HUES48 (cell line): ENCODE measurements around the gene RBM15B.

Source experiments
- H3K27ac ChIP-seq: one replicate; pipeline ENCODE4 v1.7.0; 2013; ENCODE audit warnings: low read depth, low read length, inconsistent platforms
- H3K27me3 ChIP-seq: 2 replicates; pipeline ENCODE4 v1.6.1; 2013; ENCODE audit warnings: mild to moderate bottlenecking, low read length; ENCODE audit not compliant: control insufficient read depth, insufficient read depth
- H3K36me3 ChIP-seq: 2 replicates; pipeline ENCODE4 v1.6.1; 2013; ENCODE audit warnings: low read length; ENCODE audit not compliant: control insufficient read depth, insufficient read depth
- H3K4me1 ChIP-seq: 2 replicates; pipeline ENCODE4 v1.6.1; 2013; ENCODE audit warnings: mild to moderate bottlenecking, low read length; ENCODE audit not compliant: control insufficient read depth, insufficient read depth
- H3K4me3 ChIP-seq: 2 replicates; pipeline ENCODE4 v1.5.1; 2013; ENCODE audit warnings: mild to moderate bottlenecking, low read depth, low read length
- H3K9ac ChIP-seq: 2 replicates; pipeline ENCODE4 v1.6.1; 2013; ENCODE audit warnings: mild to moderate bottlenecking, low read depth, low read length, moderate library complexity
- H3K9me3 ChIP-seq: 2 replicates; pipeline ENCODE4 v1.6.1; 2013; ENCODE audit warnings: low read length; ENCODE audit not compliant: control insufficient read depth, insufficient read depth

RBM15B gene, protein sequence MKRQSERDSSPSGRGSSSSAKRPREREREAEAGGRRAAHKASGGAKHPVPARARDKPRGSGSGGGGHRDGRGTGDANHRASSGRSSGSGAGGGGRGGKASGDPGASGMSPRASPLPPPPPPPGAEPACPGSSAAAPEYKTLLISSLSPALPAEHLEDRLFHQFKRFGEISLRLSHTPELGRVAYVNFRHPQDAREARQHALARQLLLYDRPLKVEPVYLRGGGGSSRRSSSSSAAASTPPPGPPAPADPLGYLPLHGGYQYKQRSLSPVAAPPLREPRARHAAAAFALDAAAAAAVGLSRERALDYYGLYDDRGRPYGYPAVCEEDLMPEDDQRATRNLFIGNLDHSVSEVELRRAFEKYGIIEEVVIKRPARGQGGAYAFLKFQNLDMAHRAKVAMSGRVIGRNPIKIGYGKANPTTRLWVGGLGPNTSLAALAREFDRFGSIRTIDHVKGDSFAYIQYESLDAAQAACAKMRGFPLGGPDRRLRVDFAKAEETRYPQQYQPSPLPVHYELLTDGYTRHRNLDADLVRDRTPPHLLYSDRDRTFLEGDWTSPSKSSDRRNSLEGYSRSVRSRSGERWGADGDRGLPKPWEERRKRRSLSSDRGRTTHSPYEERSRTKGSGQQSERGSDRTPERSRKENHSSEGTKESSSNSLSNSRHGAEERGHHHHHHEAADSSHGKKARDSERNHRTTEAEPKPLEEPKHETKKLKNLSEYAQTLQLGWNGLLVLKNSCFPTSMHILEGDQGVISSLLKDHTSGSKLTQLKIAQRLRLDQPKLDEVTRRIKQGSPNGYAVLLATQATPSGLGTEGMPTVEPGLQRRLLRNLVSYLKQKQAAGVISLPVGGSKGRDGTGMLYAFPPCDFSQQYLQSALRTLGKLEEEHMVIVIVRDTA

DNA sequence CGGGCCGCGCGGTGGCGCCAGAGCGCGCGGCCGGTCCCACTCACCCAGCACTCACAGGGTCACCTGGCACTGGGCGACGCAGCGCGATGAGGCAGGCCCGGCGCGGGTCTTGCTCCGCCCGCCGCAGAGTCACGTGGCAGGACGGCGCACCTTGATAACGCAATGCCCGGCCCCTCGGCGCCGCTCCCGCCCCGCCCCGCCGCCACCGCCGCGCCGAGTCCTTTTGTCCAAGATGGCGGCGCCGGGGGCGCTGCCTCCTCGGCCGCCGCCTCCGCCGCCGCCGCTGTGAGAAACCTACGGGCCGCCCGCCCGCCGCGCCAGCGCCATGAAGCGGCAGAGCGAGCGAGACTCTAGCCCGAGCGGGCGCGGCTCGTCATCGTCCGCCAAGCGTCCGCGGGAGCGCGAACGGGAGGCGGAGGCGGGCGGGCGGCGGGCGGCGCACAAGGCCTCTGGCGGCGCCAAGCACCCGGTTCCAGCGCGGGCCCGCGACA, at the start of gene RBM15B:
Gene RBM15B, plus strand, starts transcription at position 211 of the 491 bp plus-strand sequence. Its CDS starts 115 bp downstream, at position 326.
- Histone ChIP-seq H3K4me1 (peaks cover 23% of the 10 kb centered on the region), H3K9me3 (no peaks in the 10 kb centered on the region; the same call in 1 of the 2 replicates), H3K4me3 (peak within 1 kb of the TSS; percentile 80), H3K27me3 (no peaks in the 10 kb centered on the region), H3K9ac (peak within 1 kb of the TSS; percentile 95), H3K36me3 (peaks cover 82% of the 10 kb centered on the region), H3K27ac (peak within 1 kb of the TSS; percentile 87)

DNA sequence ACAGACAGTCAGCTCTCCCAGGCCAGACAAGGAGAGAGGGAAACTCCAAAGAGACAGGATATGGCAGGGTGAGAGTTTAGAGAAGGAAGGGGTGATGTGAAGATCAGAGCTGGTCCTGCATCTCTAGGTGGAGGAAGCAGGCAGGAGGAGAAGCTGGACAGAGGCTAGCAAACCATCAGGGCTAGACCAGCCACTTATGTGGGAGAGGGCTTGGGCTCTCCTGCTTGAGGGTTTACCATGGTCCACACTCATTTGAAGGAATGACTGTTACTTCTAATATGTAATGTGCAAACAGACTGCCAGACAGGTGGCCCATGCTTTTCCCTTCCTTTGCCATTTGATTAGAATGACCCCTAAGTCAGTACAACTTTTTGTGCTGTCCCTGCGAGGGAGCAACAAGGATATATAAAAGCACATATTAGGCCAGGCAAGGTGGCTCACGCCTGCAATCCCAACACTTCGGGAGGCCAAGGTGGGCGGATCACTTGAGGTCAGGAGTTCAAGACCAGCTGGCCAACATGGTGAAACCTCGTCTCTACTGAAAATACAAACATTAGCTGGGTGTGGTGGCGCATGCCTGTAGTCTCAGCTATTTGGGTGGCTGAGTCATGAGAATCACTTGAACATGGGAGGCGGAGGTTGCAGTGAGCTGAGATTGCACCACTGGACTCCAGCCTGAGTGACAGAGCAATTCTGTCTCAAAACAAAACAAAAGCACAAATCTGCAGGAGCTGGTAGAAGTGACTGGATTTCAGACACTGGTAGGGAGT, 47.0 kb upstream of the RBM15B start:
- Histone ChIP-seq H3K36me3 (peaks cover 3% of the 10 kb centered on the region; the same call in 1 of the 2 replicates), H3K4me3 (no peak overlapping the region), H3K27me3 (no peaks in the 10 kb centered on the region), H3K9me3 (no peaks in the 10 kb centered on the region), H3K9ac (no peak overlapping the region), H3K4me1 (peaks cover 9% of the 10 kb centered on the region; the same call in 1 of the 2 replicates), H3K27ac (no peak overlapping the region)

- Histone ChIP-seq H3K4me1 (no peaks in the 10 kb centered on the region), H3K4me3 (no peak overlapping the region), H3K27ac (no peak overlapping the region), H3K9me3 (no peaks in the 10 kb centered on the region), H3K27me3 (no peaks in the 10 kb centered on the region), H3K36me3 (0 out of 2 replicates have a peak, but pooled peaks cover 7% of the 10 kb centered on the region), H3K9ac (no peak overlapping the region)
Measured at GRCh38 chr3:51350751-51351150, 40.3 kb upstream of the RBM15B start.

GRCh38 chr3:51353131-51353530, 38.0 kb upstream of the RBM15B start:
- H3K36me3 ChIP-seq, result peaks cover 19% of the 10 kb centered on the region; the same call in 1 of the 2 replicates
- no peak overlapping the region for H3K27ac ChIP-seq
- no peaks in the 10 kb centered on the region for H3K27me3 ChIP-seq
- H3K4me1 ChIP-seq, result no peaks in the 10 kb centered on the region
- no peaks in the 10 kb centered on the region for H3K9me3 ChIP-seq
- no peak overlapping the region for H3K9ac ChIP-seq
- H3K4me3 ChIP-seq, result no peak overlapping the region

- Histone ChIP-seq H3K4me1 (no peaks in the 10 kb centered on the region), H3K27me3 (no peaks in the 10 kb centered on the region), H3K36me3 (peaks cover 19% of the 10 kb centered on the region; the same call in 1 of the 2 replicates), H3K9ac (no peak overlapping the region), H3K9me3 (no peaks in the 10 kb centered on the region), H3K4me3 (no peak overlapping the region), H3K27ac (no peak overlapping the region)
Measured at GRCh38 chr3:51353691-51354090, 37.4 kb upstream of the RBM15B start.

GRCh38 chr3:51354172-51354571, 36.9 kb upstream of the RBM15B start:
- no peaks in the 10 kb centered on the region for H3K27me3 ChIP-seq
- peaks cover 19% of the 10 kb centered on the region; the same call in 1 of the 2 replicates for H3K36me3 ChIP-seq
- no peak overlapping the region for H3K27ac ChIP-seq
- H3K9me3 ChIP-seq, result no peaks in the 10 kb centered on the region
- H3K9ac ChIP-seq, result no peak overlapping the region
- no peak overlapping the region for H3K4me3 ChIP-seq
- H3K4me1 ChIP-seq, result no peaks in the 10 kb centered on the region

DNA sequence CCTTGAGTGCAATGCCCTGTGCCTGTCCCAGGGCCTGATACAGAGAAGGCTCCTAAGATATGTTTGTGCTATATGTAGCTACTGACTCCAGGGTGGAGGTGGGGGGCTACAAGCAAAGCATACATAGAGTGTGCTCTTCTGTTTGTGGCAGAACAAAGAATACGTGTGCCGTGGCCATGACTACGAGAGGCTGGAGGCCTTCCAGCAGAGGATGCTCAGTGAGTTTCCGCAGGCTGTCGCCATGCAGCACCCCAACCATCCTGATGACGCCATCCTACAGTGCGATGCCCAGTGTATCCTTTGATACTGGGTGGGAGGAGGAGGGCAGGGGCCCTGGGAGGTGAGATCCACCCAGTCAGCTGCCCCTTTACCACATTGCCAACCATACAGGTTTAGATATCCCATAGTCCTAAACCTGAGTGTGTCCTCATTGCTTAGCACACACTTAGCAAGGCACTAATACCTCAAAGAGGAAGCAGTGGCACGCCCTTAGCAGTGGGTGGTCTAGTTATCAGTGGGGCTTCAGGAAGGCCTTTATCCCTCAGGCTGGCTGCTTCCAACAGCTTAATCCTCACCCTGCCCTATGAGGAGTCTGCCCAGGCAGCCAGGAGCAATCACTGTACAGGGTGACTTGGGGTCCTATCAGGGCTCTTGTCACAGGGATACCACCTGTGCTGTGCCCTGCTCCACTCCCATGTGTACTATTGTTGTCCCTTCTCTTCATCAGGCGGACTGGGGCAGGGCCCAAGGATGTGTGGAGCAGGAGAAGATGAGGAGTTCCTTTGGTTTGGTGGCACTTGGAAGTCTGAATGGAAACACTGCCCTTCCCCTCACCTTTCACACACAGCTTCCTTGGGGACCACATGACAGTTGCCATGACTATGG, 36.1 kb upstream of the RBM15B start:
- Histone ChIP-seq H3K27me3 (no peaks in the 10 kb centered on the region), H3K27ac (no peak overlapping the region)

GRCh38 chr3:51355891-51356578, 35.0 kb upstream of the RBM15B start:
- H3K27me3 ChIP-seq, result no peaks in the 10 kb centered on the region
- no peak overlapping the region for H3K4me3 ChIP-seq
- H3K27ac ChIP-seq, result no peak overlapping the region
- no peaks in the 10 kb centered on the region for H3K4me1 ChIP-seq
- H3K36me3 ChIP-seq, result peaks cover 32% of the 10 kb centered on the region
- H3K9ac ChIP-seq, result no peak overlapping the region
- H3K9me3 ChIP-seq, result no peaks in the 10 kb centered on the region

More for the DNA sequence above, 36.1 kb upstream of the RBM15B start:
- no peak overlapping the region for H3K9ac ChIP-seq
- no peaks in the 10 kb centered on the region for H3K9me3 ChIP-seq
- H3K36me3 ChIP-seq, result peaks cover 25% of the 10 kb centered on the region
- H3K4me1 ChIP-seq, result no peaks in the 10 kb centered on the region
- H3K4me3 ChIP-seq, result no peak overlapping the region

DNA sequence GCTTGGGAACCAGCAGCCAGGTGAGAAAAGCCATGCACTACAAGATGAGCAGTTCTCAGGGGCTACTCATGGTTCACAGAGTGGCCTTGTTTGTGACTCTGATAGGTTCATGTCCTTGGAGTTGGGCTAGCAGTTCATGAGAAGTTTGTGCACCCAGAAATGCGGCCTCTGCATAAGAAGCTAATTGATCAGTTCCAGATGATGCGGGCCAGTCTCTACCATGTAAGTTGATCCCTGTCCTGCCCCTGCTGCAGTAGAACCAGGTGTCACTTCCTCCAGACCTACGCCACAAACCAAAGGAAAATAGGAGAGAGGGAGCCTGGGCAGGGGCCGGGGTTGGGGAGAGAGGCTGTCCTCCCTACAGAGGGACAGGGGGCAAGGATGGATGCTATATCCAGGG, 33.2 kb upstream of the RBM15B start:
- Histone ChIP-seq H3K27me3 (no peaks in the 10 kb centered on the region), H3K4me3 (no peak overlapping the region), H3K9ac (no peak overlapping the region), H3K36me3 (peaks cover 34% of the 10 kb centered on the region), H3K27ac (no peak overlapping the region), H3K9me3 (no peaks in the 10 kb centered on the region), H3K4me1 (no peaks in the 10 kb centered on the region)
